Hepatocyte (in vitro differentiated cells): ENCODE measurements around the gene HHAT.

Experiments used
- CTCF ChIP-seq: fragments of 200-600 bp; sonication (generic); IDR thresholded peaks from 2 replicates; pipeline ENCODE4 v1.5.1; 2016; ENCODE audit warnings: antibody characterized with exemption, mild to moderate bottlenecking; ENCODE audit not compliant: poor library complexity
- EZH2 ChIP-seq: fragments of 200-600 bp; sonication (generic); IDR thresholded peaks from 2 replicates; pipeline ENCODE4 v1.6.1; 2016; ENCODE audit warnings: antibody characterized with exemption, mild to moderate bottlenecking, borderline replicate concordance
- EZH2phosphoT487 ChIP-seq: fragments of 200-600 bp; sonication (generic); IDR thresholded peaks from one replicate; pipeline ENCODE4 v1.6.1; 2018; ENCODE audit warnings: antibody characterized with exemption, mild to moderate bottlenecking, low read depth, moderate library complexity; ENCODE audit not compliant: unreplicated experiment, severe bottlenecking

- no peak for TF ChIP-seq EZH2phosphoT487
- no peak for TF ChIP-seq CTCF
- TF ChIP-seq EZH2, result no peak
These were observed 148.7 kb downstream of the HHAT start for GRCh38 chr1:210477328-210477924.
